GM12878 (cell line): ENCODE data around the gene FAP.

Experiments
- BMI1 ChIP-seq: fragments of 450-650 bp; IDR thresholded peaks from 2 replicates; pipeline ENCODE4 v1.6.1; 2016; ENCODE audit warnings: mild to moderate bottlenecking, moderate library complexity, borderline replicate concordance
- CHD4 ChIP-seq: fragments of 200-600 bp; sonication (generic); IDR thresholded peaks from 2 replicates; pipeline ENCODE4 v1.6.1; 2016; ENCODE audit warnings: mild to moderate bottlenecking
- CTCF ChIP-seq, 3 experiments: IDR thresholded peaks in 2 of 3; conservative IDR thresholded peaks in 1 of 3; 2 replicates each; pipeline ENCODE4 v1.5.1; 2011; ENCODE audit warnings: low read depth in 3 of 3, low read length in 3 of 3, mild to moderate bottlenecking in 3 of 3, control low read depth in 2 of 3, moderate library complexity in 2 of 3, inconsistent platforms in 1 of 3, mixed read lengths in 1 of 3; ENCODE audit not compliant: control insufficient read depth in 2 of 3, insufficient read depth in 1 of 3; ENCODE audit errors: extremely low read depth in 1 of 3
- GABPA ChIP-seq: IDR thresholded peaks from 2 replicates; pipeline ENCODE4 v1.6.1; 2014; ENCODE audit warnings: antibody characterized with exemption, low read depth, mild to moderate bottlenecking, inconsistent platforms
- MYC ChIP-seq: IDR thresholded peaks from 2 replicates; pipeline ENCODE4 v1.6.1; 2011; ENCODE audit warnings: mild to moderate bottlenecking, low read length, moderate library complexity, inconsistent platforms; ENCODE audit not compliant: insufficient read depth, insufficient replicate concordance, insufficient read length, severe bottlenecking
- POLR2A ChIP-seq: IDR thresholded peaks from 2 replicates; pipeline ENCODE4 v1.6.1; 2011; ENCODE audit warnings: low read depth, mild to moderate bottlenecking, low read length
- REST ChIP-seq: IDR thresholded peaks from 2 replicates; pipeline ENCODE4 v1.6.1; 2012; ENCODE audit warnings: mild to moderate bottlenecking, low read depth, low read length
- SUZ12 ChIP-seq: fragments of 200-600 bp; sonication (generic); IDR thresholded peaks from one replicate; pipeline ENCODE4 v1.6.1; 2018; ENCODE audit warnings: antibody characterized with exemption, mild to moderate bottlenecking; ENCODE audit not compliant: unreplicated experiment
- USF1 ChIP-seq: IDR thresholded peaks from 2 replicates; pipeline ENCODE4 v1.6.1; 2011; ENCODE audit warnings: borderline replicate concordance, low read depth, mild to moderate bottlenecking, moderate library complexity, mixed read lengths, low read length; ENCODE audit not compliant: insufficient read depth; ENCODE audit errors: extremely low read length

- TF ChIP-seq POLR2A (no peak), USF1 (no peak), SUZ12 (no peak), GABPA (no peak), CHD4 (no peak), BMI1 (no peak), MYC (no peak), REST (no peak), CTCF (IDR thresholded peaks at IDR 0.05 in 2 of 3, conservative IDR thresholded peaks at IDR 0.05 in 1 of 3; ENCODE audit: control insufficient read depth in 2 of 3, extremely low read depth in 1 of 3, insufficient read depth in 1 of 3, low read depth in 3 of 3, low read length in 3 of 3) (no peak)
Observed at GRCh38 chr2:162197069-162197825, 46.0 kb downstream of the FAP start.
